ENCODE results near the gene MSMB. TPM values are rescaled to one million over a fixed set of nuclear protein-coding genes. Genes with fewer than 3 reads are reported as not detected.

MSMB gene
- polyA plus RNA-seq, 1 donor (not counting 4 experiments of a cell fraction or from before 2014, with no cell fraction given) = not detected

DNA sequence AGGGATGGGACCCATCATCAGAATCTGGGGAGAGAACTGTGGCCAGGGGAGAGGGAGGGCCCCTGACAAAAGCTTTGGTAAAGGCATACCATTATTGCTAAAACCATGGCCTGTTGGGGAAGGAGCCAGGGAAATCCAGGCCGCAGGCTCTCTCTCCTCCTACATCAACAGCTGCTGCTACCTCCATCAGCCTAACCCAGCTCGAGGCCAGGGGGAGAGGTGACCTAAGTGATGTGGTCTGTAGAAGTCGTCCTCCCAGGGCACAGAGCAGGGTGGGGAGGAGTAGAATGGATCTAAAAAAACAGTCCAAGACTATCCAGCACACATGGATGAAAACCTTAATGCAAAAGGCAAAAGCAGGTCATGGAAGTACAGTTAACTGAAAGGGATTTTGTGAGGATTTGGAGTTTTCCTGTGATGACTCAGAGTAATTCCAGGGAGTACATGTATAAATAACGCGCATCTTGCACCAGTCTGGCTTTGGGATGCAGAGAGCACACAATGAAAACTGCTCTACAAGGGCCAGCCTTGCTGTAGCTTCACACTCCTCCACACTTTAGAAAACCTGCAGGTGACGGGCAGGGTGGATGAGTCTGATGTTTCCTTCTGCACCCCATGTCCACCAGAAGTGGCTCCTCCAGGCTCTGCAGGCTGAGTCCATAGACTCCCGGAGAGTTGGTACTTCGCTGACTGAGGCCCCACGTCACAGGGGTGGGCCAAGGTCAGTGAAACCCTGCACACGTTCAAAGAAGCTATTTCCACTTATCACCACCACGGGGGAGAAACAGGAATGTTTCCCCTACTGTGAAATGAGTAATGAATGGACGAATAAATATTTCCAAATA lies 38.5 kb upstream of the MSMB start:
- DNase-seq (ENCODE audit: low read depth, low spot score) (no peak), FAIRE-seq (no peak)
- Histone ChIP-seq H3K9me1 (ENCODE audit: control insufficient read depth, extremely low read depth, insufficient read depth, low read length) (no peaks in the 10 kb centered on the region), H2AFZ (ENCODE audit: control insufficient read depth, low read length) (no peak overlapping the region), H3K4me1 (ENCODE audit: control insufficient read depth, extremely low read depth, insufficient read depth, low read length) (no peaks in the 10 kb centered on the region), H4K20me1 (ENCODE audit: control insufficient read depth, extremely low read depth, insufficient read depth, low read length) (no peaks in the 10 kb centered on the region), H3K27ac (ENCODE audit: control insufficient read depth, insufficient read depth, low read length) (no peak overlapping the region), H3K4me3 (ENCODE audit: control insufficient read depth in 2 of 3, extremely low read depth in 1 of 3, insufficient read depth in 2 of 3, low read depth in 1 of 3, low read length in 3 of 3) (no peak overlapping the region), H3K27me3 (ENCODE audit: control insufficient read depth, extremely low read depth, insufficient read depth, low read length) (peaks cover 4% of the 10 kb centered on the region), H3K9me3 (ENCODE audit: control insufficient read depth, low read depth, low read length) (no peaks in the 10 kb centered on the region), H3K79me2 (ENCODE audit: control insufficient read depth, insufficient read depth, low read length) (no peaks in the 10 kb centered on the region), H3K9ac (ENCODE audit: control insufficient read depth, extremely low read depth, insufficient read depth, low read length) (no peak overlapping the region), H3K4me2 (ENCODE audit: control insufficient read depth, extremely low read depth, insufficient read depth, low read depth, low read length) (no peak overlapping the region), H3K36me3 (ENCODE audit: control insufficient read depth in 2 of 2, extremely low read depth in 1 of 2, insufficient read depth in 2 of 2, low read length in 2 of 2) (no peaks in the 10 kb centered on the region)
- TF ChIP-seq, protein P1, sequence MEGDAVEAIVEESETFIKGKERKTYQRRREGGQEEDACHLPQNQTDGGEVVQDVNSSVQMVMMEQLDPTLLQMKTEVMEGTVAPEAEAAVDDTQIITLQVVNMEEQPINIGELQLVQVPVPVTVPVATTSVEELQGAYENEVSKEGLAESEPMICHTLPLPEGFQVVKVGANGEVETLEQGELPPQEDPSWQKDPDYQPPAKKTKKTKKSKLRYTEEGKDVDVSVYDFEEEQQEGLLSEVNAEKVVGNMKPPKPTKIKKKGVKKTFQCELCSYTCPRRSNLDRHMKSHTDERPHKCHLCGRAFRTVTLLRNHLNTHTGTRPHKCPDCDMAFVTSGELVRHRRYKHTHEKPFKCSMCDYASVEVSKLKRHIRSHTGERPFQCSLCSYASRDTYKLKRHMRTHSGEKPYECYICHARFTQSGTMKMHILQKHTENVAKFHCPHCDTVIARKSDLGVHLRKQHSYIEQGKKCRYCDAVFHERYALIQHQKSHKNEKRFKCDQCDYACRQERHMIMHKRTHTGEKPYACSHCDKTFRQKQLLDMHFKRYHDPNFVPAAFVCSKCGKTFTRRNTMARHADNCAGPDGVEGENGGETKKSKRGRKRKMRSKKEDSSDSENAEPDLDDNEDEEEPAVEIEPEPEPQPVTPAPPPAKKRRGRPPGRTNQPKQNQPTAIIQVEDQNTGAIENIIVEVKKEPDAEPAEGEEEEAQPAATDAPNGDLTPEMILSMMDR (optimal IDR thresholded peaks at IDR 0.05 in 1 of 3, IDR thresholded peaks at IDR 0.05 in 1 of 3, conservative IDR thresholded peaks at IDR 0.05 in 1 of 3; ENCODE audit: extremely low read depth in 1 of 3, insufficient read depth in 2 of 3, low read length in 3 of 3) = no peak
- no peak for TF ChIP-seq EZH2 (IDR thresholded peaks at IDR 0.05; ENCODE audit: low read length)
- dilution Hi-C loops (cut with MboI; ENCODE audit: extremely low pct_ligation_motif_present, low sequenced_read_pairs) = no loop called here

DNA sequence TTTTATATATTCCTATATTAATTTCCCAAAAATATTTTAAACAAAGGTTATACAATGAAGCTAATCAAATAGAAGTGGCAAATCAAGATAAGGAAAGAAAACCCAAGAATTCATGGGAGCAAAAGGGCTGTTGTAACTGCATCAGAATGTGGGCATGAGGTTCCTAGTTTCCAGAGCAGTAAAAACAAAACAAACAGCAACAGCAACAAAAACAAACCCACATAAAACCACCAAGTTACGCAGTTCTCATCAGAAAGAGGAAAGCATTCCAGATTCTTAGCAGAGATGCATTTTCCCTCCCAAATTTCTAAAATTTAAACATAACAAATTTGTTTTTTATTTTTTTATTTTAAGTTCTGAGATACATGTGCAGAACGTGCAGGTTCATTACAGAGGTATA lies 34.8 kb upstream of the MSMB start:
- DNase-seq (ENCODE audit: low read depth, low spot score) = no peak
- peaks cover 4% of the 10 kb centered on the region for H3K27me3 ChIP-seq (ENCODE audit: control insufficient read depth, extremely low read depth, insufficient read depth, low read length)
- H3K4me2 ChIP-seq (ENCODE audit: control insufficient read depth, extremely low read depth, insufficient read depth, low read depth, low read length) = no peak overlapping the region
- dilution Hi-C loops (cut with MboI; ENCODE audit: extremely low pct_ligation_motif_present, low sequenced_read_pairs) = no loop called here
- no peak for TF ChIP-seq EZH2 (IDR thresholded peaks at IDR 0.05; ENCODE audit: low read length)
- TF ChIP-seq, protein P1 (optimal IDR thresholded peaks at IDR 0.05 in 1 of 3, IDR thresholded peaks at IDR 0.05 in 1 of 3, conservative IDR thresholded peaks at IDR 0.05 in 1 of 3; ENCODE audit: extremely low read depth in 1 of 3, insufficient read depth in 2 of 3, low read length in 3 of 3) = no peak
- H4K20me1 ChIP-seq (ENCODE audit: control insufficient read depth, extremely low read depth, insufficient read depth, low read length) = no peaks in the 10 kb centered on the region
- H2AFZ ChIP-seq (ENCODE audit: control insufficient read depth, low read length) = no peak overlapping the region
- H3K79me2 ChIP-seq (ENCODE audit: control insufficient read depth, insufficient read depth, low read length) = no peaks in the 10 kb centered on the region
- H3K36me3 ChIP-seq (ENCODE audit: control insufficient read depth in 2 of 2, extremely low read depth in 1 of 2, insufficient read depth in 2 of 2, low read length in 2 of 2) = no peaks in the 10 kb centered on the region
- H3K9me3 ChIP-seq (ENCODE audit: control insufficient read depth, low read depth, low read length) = no peaks in the 10 kb centered on the region
- no peaks in the 10 kb centered on the region for H3K9me1 ChIP-seq (ENCODE audit: control insufficient read depth, extremely low read depth, insufficient read depth, low read length)
- no peak for FAIRE-seq
- no peak overlapping the region for H3K27ac ChIP-seq (ENCODE audit: control insufficient read depth, insufficient read depth, low read length)
- H3K4me1 ChIP-seq (ENCODE audit: control insufficient read depth, extremely low read depth, insufficient read depth, low read length) = no peaks in the 10 kb centered on the region
- no peak overlapping the region for H3K4me3 ChIP-seq (ENCODE audit: control insufficient read depth in 2 of 3, extremely low read depth in 1 of 3, insufficient read depth in 2 of 3, low read depth in 1 of 3, low read length in 3 of 3)
- H3K9ac ChIP-seq (ENCODE audit: control insufficient read depth, extremely low read depth, insufficient read depth, low read length) = no peak overlapping the region
